Measurements from ENCODE around the gene GPR158.

GPR158 gene

GRCh38 chr10:25562547-25562946 lies 387.7 kb downstream of the GPR158 start:
- H3K4me3 Mint-ChIP-seq = no peak overlapping the region

GRCh38 chr10:25564351-25564750 lies 389.6 kb downstream of the GPR158 start:
- H3K9me3 Mint-ChIP-seq = no peaks in the 10 kb centered on the region

More at GRCh38 chr10:25562547-25562946, 387.7 kb downstream of the GPR158 start:
- H3K4me1 Mint-ChIP-seq = peaks cover 14% of the 10 kb centered on the region
- no peak for TF ChIP-seq CTCF (IDR thresholded peaks at IDR 0.05; ENCODE audit: unreplicated experiment in 3 of 3)
- no peaks in the 10 kb centered on the region for H3K36me3 Mint-ChIP-seq (ENCODE audit: low read depth)
- no peaks in the 10 kb centered on the region for H3K27me3 Mint-ChIP-seq (ENCODE audit: low read depth)
- no peaks in the 10 kb centered on the region for H3K9me3 Mint-ChIP-seq
- no peak overlapping the region for H3K27ac Mint-ChIP-seq

GRCh38 chr10:25565570-25565969 lies 390.8 kb downstream of the GPR158 start:
- H3K4me1 Mint-ChIP-seq = peaks cover 9% of the 10 kb centered on the region
- no peaks in the 10 kb centered on the region for H3K36me3 Mint-ChIP-seq (ENCODE audit: low read depth)
- no peak overlapping the region for H3K4me3 Mint-ChIP-seq
- peak overlapping the region in 2 of 3 experiments; percentile 16 to 54 for H3K27ac Mint-ChIP-seq
- no peaks in the 10 kb centered on the region for H3K27me3 Mint-ChIP-seq (ENCODE audit: low read depth)
- no peaks in the 10 kb centered on the region for H3K9me3 Mint-ChIP-seq
- no peak for TF ChIP-seq CTCF (IDR thresholded peaks at IDR 0.05; ENCODE audit: unreplicated experiment in 3 of 3)

More at GRCh38 chr10:25564351-25564750, 389.6 kb downstream of the GPR158 start:
- H3K4me3 Mint-ChIP-seq = no peak overlapping the region
- H3K36me3 Mint-ChIP-seq (ENCODE audit: low read depth) = no peaks in the 10 kb centered on the region
- H3K27ac Mint-ChIP-seq = no peak overlapping the region
- no peaks in the 10 kb centered on the region for H3K27me3 Mint-ChIP-seq (ENCODE audit: low read depth)
- no peak for TF ChIP-seq CTCF (IDR thresholded peaks at IDR 0.05; ENCODE audit: unreplicated experiment in 3 of 3)
- peaks cover 9% of the 10 kb centered on the region for H3K4me1 Mint-ChIP-seq

- Mint-ChIP-seq H3K27ac (peak overlapping the region in 2 of 3 experiments; percentile 63 to 73), H3K9me3 (no peaks in the 10 kb centered on the region), H3K4me1 (peaks cover 8% of the 10 kb centered on the region), H3K36me3 (ENCODE audit: low read depth) (no peaks in the 10 kb centered on the region), H3K27me3 (ENCODE audit: low read depth) (no peaks in the 10 kb centered on the region), H3K4me3 (no peak overlapping the region)
- no peak for TF ChIP-seq CTCF (IDR thresholded peaks at IDR 0.05; ENCODE audit: unreplicated experiment in 3 of 3)
Measured at GRCh38 chr10:25573316-25573715, 398.5 kb downstream of the GPR158 start.

- H3K36me3 Mint-ChIP-seq (ENCODE audit: low read depth) = no peaks in the 10 kb centered on the region
- no peak overlapping the region for H3K4me3 Mint-ChIP-seq
- H3K27ac Mint-ChIP-seq = no peak overlapping the region
- TF ChIP-seq CTCF (IDR thresholded peaks at IDR 0.05; ENCODE audit: unreplicated experiment in 3 of 3) = no peak
- no peaks in the 10 kb centered on the region for H3K9me3 Mint-ChIP-seq
- H3K27me3 Mint-ChIP-seq (ENCODE audit: low read depth) = no peaks in the 10 kb centered on the region
- peaks cover 8% of the 10 kb centered on the region for H3K4me1 Mint-ChIP-seq
Measured at GRCh38 chr10:25575343-25575742, 400.5 kb downstream of the GPR158 start.

- Mint-ChIP-seq H3K9me3 (no peaks in the 10 kb centered on the region), H3K4me1 (peaks cover 8% of the 10 kb centered on the region), H3K4me3 (no peak overlapping the region), H3K27ac (no peak overlapping the region), H3K27me3 (ENCODE audit: low read depth) (no peaks in the 10 kb centered on the region), H3K36me3 (ENCODE audit: low read depth) (no peaks in the 10 kb centered on the region)
- TF ChIP-seq CTCF (IDR thresholded peaks at IDR 0.05; ENCODE audit: unreplicated experiment in 3 of 3) = no peak
Measured at GRCh38 chr10:25578061-25578460, 403.3 kb downstream of the GPR158 start.
